BE2C (cell line): ENCODE measurements around the gene PPFIA1.
"Not testable (repeated sequence)": the region's sequence is repeated elsewhere in the genome, so short reads cannot be mapped to it uniquely, and the experiment has no call there.

ENCODE experiments used
- DNase-seq: peaks from one replicate; pipeline ENCODE4 v3.0.0-alpha.2; 2020
- H3K27me3 ChIP-seq: fragments of 250-450 bp; sonication (Bioruptor Pico); 2 replicates; pipeline ENCODE4 v1.5.1; 2020; ENCODE audit warnings: mild to moderate bottlenecking
- H3K36me3 ChIP-seq: fragments of 250-450 bp; sonication (Bioruptor Pico); 2 replicates; pipeline ENCODE4 v1.5.1; 2020; ENCODE audit warnings: mild to moderate bottlenecking
- H3K4me1 ChIP-seq: fragments of 250-450 bp; sonication (Bioruptor Pico); 2 replicates; pipeline ENCODE4 v1.5.1; 2020
- H3K4me3 ChIP-seq: 2 replicates; pipeline ENCODE4 v1.5.1; 2011; ENCODE audit warnings: low read depth, low read length
- H3K9me3 ChIP-seq: fragments of 250-450 bp; sonication (Bioruptor Pico); 2 replicates; pipeline ENCODE4 v1.5.1; 2020
- CTCF ChIP-seq: IDR thresholded peaks from 2 replicates; pipeline ENCODE4 v1.5.1; 2012; ENCODE audit warnings: mild to moderate bottlenecking, low read depth, low read length

The PPFIA1 gene

GRCh38 chr11:70289582-70289981 is 19.1 kb downstream of the PPFIA1 start:
- no peak for TF ChIP-seq CTCF
- DNase-seq: no peak
- Histone ChIP-seq H3K4me3 (no peak overlapping the region), H3K4me1 (no peaks in the 10 kb centered on the region), H3K9me3 (no peaks in the 10 kb centered on the region), H3K27me3 (no peaks in the 10 kb centered on the region), H3K36me3 (peaks cover 18% of the 10 kb centered on the region)

GRCh38 chr11:70290361-70291065 is 20.0 kb downstream of the PPFIA1 start:
- H3K36me3 ChIP-seq: peaks cover 12% of the 10 kb centered on the region; the same call in 1 of the 2 replicates
- no peaks in the 10 kb centered on the region for H3K9me3 ChIP-seq
- H3K4me3 ChIP-seq: no peak overlapping the region
- TF ChIP-seq CTCF: no peak
- no peak for DNase-seq
- H3K4me1 ChIP-seq: no peaks in the 10 kb centered on the region
- no peaks in the 10 kb centered on the region for H3K27me3 ChIP-seq

GRCh38 chr11:70292166-70292565 is 21.7 kb downstream of the PPFIA1 start:
- H3K4me1 ChIP-seq: no peaks in the 10 kb centered on the region
- no peak overlapping the region for H3K4me3 ChIP-seq
- H3K9me3 ChIP-seq: no peaks in the 10 kb centered on the region
- DNase-seq: no peak
- peaks cover 7% of the 10 kb centered on the region; the same call in 1 of the 2 replicates for H3K36me3 ChIP-seq
- no peak for TF ChIP-seq CTCF
- no peaks in the 10 kb centered on the region for H3K27me3 ChIP-seq

- DNase-seq: no peak
- H3K4me3 ChIP-seq: no peak overlapping the region
- H3K4me1 ChIP-seq: no peaks in the 10 kb centered on the region
- no peaks in the 10 kb centered on the region for H3K27me3 ChIP-seq
- no peaks in the 10 kb centered on the region for H3K9me3 ChIP-seq
- peaks cover 7% of the 10 kb centered on the region; the same call in 1 of the 2 replicates for H3K36me3 ChIP-seq
- no peak for TF ChIP-seq CTCF
These were observed 22.4 kb downstream of the PPFIA1 start for GRCh38 chr11:70292863-70293262.

- not testable (repeated sequence) for H3K4me3 ChIP-seq, H3K4me1 ChIP-seq, DNase-seq, H3K27me3 ChIP-seq, H3K9me3 ChIP-seq, H3K36me3 ChIP-seq
These were observed 24.7 kb downstream of the PPFIA1 start for GRCh38 chr11:70295166-70295565.

- peaks cover 10% of the 10 kb centered on the region; the same call in 1 of the 2 replicates for H3K36me3 ChIP-seq
- no peak for DNase-seq
- no peak overlapping the region for H3K4me3 ChIP-seq
- H3K9me3 ChIP-seq: no peaks in the 10 kb centered on the region
- no peak for TF ChIP-seq CTCF
- H3K27me3 ChIP-seq: no peaks in the 10 kb centered on the region
- peaks cover 5% of the 10 kb centered on the region for H3K4me1 ChIP-seq
These were observed 26.2 kb downstream of the PPFIA1 start for GRCh38 chr11:70296681-70297080.
